CD4-positive, alpha-beta T cell (primary cell): ENCODE results near the gene GYG2. TPM values are rescaled to one million over a fixed set of nuclear protein-coding genes. Genes with fewer than 3 reads are reported as not detected.
"Not testable (repeated sequence)": the region's sequence is repeated elsewhere in the genome, so short reads cannot be mapped to it uniquely, and the experiment has no call there.

ENCODE experiments used
- ATAC-seq: fragments of 200-7000 bp; cut with Tn5 transposase; one replicate; pipeline ENCODE4 v1.10.0; 2022; ENCODE audit warnings: mild to moderate bottlenecking; ENCODE audit not compliant: poor library complexity
- CTCF ChIA-PET: fragments of 350-600 bp; sonication (Branson Sonifier 250); formaldehyde crosslinking; loops from one replicate; lab custom pipeline; 2021; ENCODE audit warnings: antibody characterized with exemption, inconsistent platforms; lab: Charles Lee
- POLR2A ChIA-PET: fragments of 350-600 bp; sonication (Branson Sonifier 250); formaldehyde crosslinking; loops from one replicate; lab custom pipeline; 2021; ENCODE audit warnings: antibody characterized with exemption, inconsistent platforms; lab: Charles Lee
- DNase-seq, 14 experiments: peaks; one replicate each; pipeline ENCODE4 v3.0.0-alpha.2; 2013 to 2020; ENCODE audit warnings: mixed read lengths in 2 of 14
- H3K27ac ChIP-seq, 2 donors: one replicate each; pipeline versions ENCODE4 v1.5.1 to v1.7.0; 2013; ENCODE audit warnings: low read length in 2 of 2, low read depth in 1 of 2, mild to moderate bottlenecking in 1 of 2
- H3K27me3 ChIP-seq, 2 experiments: 1 replicate in 1 of 2; 2 replicates in 1 of 2; pipeline versions ENCODE4 v1.6.1 to v1.7.0; 2013; ENCODE audit warnings: low read length in 2 of 2, control low read depth in 1 of 2, mild to moderate bottlenecking in 1 of 2, moderate library complexity in 1 of 2; ENCODE audit not compliant: insufficient read depth in 2 of 2, control insufficient read depth in 1 of 2
- H3K36me3 ChIP-seq: one replicate; pipeline ENCODE4 v1.6.1; 2013; ENCODE audit warnings: low read length, control low read depth; ENCODE audit not compliant: insufficient read depth
- H3K4me1 ChIP-seq: one replicate; pipeline ENCODE4 v1.6.1; 2013; ENCODE audit warnings: low read length, control low read depth; ENCODE audit not compliant: insufficient read depth
- H3K4me3 ChIP-seq: one replicate; pipeline ENCODE4 v1.5.1; 2013; ENCODE audit warnings: mild to moderate bottlenecking, low read length, moderate library complexity
- H3K9me3 ChIP-seq, 2 experiments: 1 replicate in 1 of 2; 2 replicates in 1 of 2; pipeline versions ENCODE4 v1.6.1 to v1.7.0; 2013; ENCODE audit warnings: low read length in 2 of 2, mild to moderate bottlenecking in 2 of 2, control low read depth in 1 of 2, moderate library complexity in 1 of 2; ENCODE audit not compliant: control insufficient read depth in 1 of 2, insufficient read depth in 1 of 2
- H3K27ac Mint-ChIP-seq: one replicate; pipeline ENCODE4 v1.8.0; 2020; ENCODE audit warnings: mixed read lengths
- H3K27me3 Mint-ChIP-seq: one replicate; pipeline ENCODE4 v1.8.0; 2021; ENCODE audit warnings: mixed read lengths
- H3K36me3 Mint-ChIP-seq: one replicate; pipeline ENCODE4 v1.8.0; 2021; ENCODE audit warnings: low read depth, mixed read lengths
- H3K4me1 Mint-ChIP-seq: one replicate; pipeline ENCODE4 v1.8.0; 2021; ENCODE audit warnings: low read depth, mixed read lengths
- H3K4me3 Mint-ChIP-seq: one replicate; pipeline ENCODE4 v1.8.0; 2020; ENCODE audit warnings: mild to moderate bottlenecking, mixed read lengths
- H3K9me3 Mint-ChIP-seq: one replicate; pipeline ENCODE4 v1.8.0; 2020; ENCODE audit warnings: mixed read lengths
- intact Hi-C, 2 experiments: fragments of 100-400 bp; cut with DNase I in 1 of 2; cut with micrococcal nuclease in 1 of 2; formaldehyde crosslinking; loops; one replicate each; pipeline versions ENCODE4 v1.15.1 to v1.9.0; 2023 to 2025; cut with DNase I, micrococcal nuclease
- total RNA-seq, 174 experiments: library from RNA in 2 of 174; stranded (reverse) in 2 of 174; gene quantifications; one replicate each; pipeline ENCODE4 v1.2.3 and lab custom pipeline; 2021 to 2026
- TF ChIP-seq, protein P1 (sequence below): fragments of 200-600 bp; IDR thresholded peaks from one replicate; pipeline ENCODE4 v1.8.0; 2022; ENCODE audit warnings: antibody characterized with exemption, mild to moderate bottlenecking

The GYG2 gene
- total RNA-seq, 2 experiments from 2014 or later, result not detected

DNA sequence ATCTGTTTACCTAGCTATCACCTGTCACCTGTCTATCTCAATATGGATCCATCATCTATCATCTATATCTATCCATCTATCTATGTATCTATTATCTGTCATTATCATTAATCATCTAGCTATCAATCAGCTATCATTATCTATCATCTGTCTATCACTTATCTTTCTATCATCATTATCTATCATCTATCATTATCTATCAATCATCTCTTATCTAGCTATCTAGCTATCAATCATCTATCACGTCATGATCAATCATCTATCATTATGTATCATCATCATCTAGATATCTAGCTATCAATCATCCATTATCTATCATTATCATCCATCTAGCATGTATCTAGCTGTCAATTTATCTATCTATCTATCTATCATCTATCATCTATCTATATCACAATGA is 92.5 kb downstream of the GYG2 start:
- no peak for DNase-seq
- no peak overlapping the region for H3K4me3 ChIP-seq
- intact Hi-C loops, result no loop called here
- TF ChIP-seq, protein P1, sequence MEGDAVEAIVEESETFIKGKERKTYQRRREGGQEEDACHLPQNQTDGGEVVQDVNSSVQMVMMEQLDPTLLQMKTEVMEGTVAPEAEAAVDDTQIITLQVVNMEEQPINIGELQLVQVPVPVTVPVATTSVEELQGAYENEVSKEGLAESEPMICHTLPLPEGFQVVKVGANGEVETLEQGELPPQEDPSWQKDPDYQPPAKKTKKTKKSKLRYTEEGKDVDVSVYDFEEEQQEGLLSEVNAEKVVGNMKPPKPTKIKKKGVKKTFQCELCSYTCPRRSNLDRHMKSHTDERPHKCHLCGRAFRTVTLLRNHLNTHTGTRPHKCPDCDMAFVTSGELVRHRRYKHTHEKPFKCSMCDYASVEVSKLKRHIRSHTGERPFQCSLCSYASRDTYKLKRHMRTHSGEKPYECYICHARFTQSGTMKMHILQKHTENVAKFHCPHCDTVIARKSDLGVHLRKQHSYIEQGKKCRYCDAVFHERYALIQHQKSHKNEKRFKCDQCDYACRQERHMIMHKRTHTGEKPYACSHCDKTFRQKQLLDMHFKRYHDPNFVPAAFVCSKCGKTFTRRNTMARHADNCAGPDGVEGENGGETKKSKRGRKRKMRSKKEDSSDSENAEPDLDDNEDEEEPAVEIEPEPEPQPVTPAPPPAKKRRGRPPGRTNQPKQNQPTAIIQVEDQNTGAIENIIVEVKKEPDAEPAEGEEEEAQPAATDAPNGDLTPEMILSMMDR, result no peak
- H3K4me1 ChIP-seq, result no peaks in the 10 kb centered on the region
- CTCF ChIA-PET, result no interaction called here
- peaks cover 0 to 7% of the 10 kb centered on the region in 2 experiments for H3K9me3 ChIP-seq
- no peaks in the 10 kb centered on the region for H3K36me3 ChIP-seq
- Mint-ChIP-seq H3K27ac (no peak overlapping the region), H3K27me3 (no peaks in the 10 kb centered on the region), H3K4me1 (no peaks in the 10 kb centered on the region), H3K9me3 (no peaks in the 10 kb centered on the region), H3K4me3 (no peak overlapping the region), H3K36me3 (no peaks in the 10 kb centered on the region)
- POLR2A ChIA-PET, result no interaction called here
- ATAC-seq, result no peak
- no peak overlapping the region for H3K27ac ChIP-seq
- H3K27me3 ChIP-seq, result no peaks in the 10 kb centered on the region

GRCh38 chrX:2921750-2922149 is 93.0 kb downstream of the GYG2 start:
- POLR2A ChIA-PET, result no interaction called here
- H3K27me3 Mint-ChIP-seq, result no peaks in the 10 kb centered on the region
- Histone ChIP-seq H3K9me3 (peaks cover 0 to 7% of the 10 kb centered on the region in 2 experiments), H3K36me3 (no peaks in the 10 kb centered on the region), H3K4me3 (no peak overlapping the region), H3K27ac (no peak overlapping the region), H3K4me1 (no peaks in the 10 kb centered on the region), H3K27me3 (no peaks in the 10 kb centered on the region)
- no peak overlapping the region for H3K27ac Mint-ChIP-seq
- H3K4me1 Mint-ChIP-seq, result no peaks in the 10 kb centered on the region
- no peaks in the 10 kb centered on the region for H3K36me3 Mint-ChIP-seq
- DNase-seq (no peak), ATAC-seq (no peak)
- TF ChIP-seq, protein P1, result no peak
- CTCF ChIA-PET, result no interaction called here
- H3K4me3 Mint-ChIP-seq, result no peak overlapping the region
- no peaks in the 10 kb centered on the region for H3K9me3 Mint-ChIP-seq
- intact Hi-C loops, result no loop called here

GRCh38 chrX:2924151-2924550 is 95.4 kb downstream of the GYG2 start:
- intact Hi-C loops, result no loop called here
- no peaks in the 10 kb centered on the region for H3K27me3 Mint-ChIP-seq
- no peaks in the 10 kb centered on the region for H3K9me3 Mint-ChIP-seq
- TF ChIP-seq, protein P1, result no peak
- DNase-seq (no peak), ATAC-seq (no peak)
- ChIA-PET CTCF (no interaction called here), POLR2A (no interaction called here)
- H3K27ac Mint-ChIP-seq, result no peak overlapping the region
- no peaks in the 10 kb centered on the region for H3K4me1 ChIP-seq
- H3K36me3 Mint-ChIP-seq, result no peaks in the 10 kb centered on the region
- H3K4me1 Mint-ChIP-seq, result no peaks in the 10 kb centered on the region
- H3K9me3 ChIP-seq, result peaks cover 0 to 5% of the 10 kb centered on the region in 2 experiments
- no peaks in the 10 kb centered on the region for H3K27me3 ChIP-seq
- no peaks in the 10 kb centered on the region for H3K36me3 ChIP-seq
- H3K4me3 ChIP-seq, result no peak overlapping the region
- H3K27ac ChIP-seq, result no peak overlapping the region
- no peak overlapping the region for H3K4me3 Mint-ChIP-seq

DNA sequence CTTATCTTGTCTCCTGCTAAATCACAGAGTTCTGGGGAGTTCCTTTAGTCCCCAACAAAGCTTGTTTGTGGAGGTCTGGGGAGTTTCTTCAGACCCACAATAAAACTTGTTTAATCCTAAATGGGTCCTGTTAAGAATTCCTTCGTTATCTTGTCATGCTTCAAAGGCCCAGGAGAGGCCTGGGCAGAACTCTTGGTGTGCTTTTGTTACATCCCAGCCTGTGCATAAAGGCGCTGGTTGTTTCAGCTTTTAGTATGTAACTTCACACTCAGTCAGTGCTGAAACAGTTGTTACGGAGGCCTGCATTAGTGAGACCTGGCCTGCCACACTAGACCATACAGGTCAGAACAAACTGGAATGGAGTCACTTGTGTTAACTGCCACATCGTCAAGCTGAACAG is 97.5 kb downstream of the GYG2 start:
- H3K9me3 Mint-ChIP-seq, DNase-seq, ATAC-seq, H3K27ac ChIP-seq, H3K4me1 Mint-ChIP-seq, H3K9me3 ChIP-seq, H3K4me1 ChIP-seq, H3K4me3 Mint-ChIP-seq, intact Hi-C loops, H3K36me3 Mint-ChIP-seq, H3K27me3 ChIP-seq, H3K4me3 ChIP-seq, POLR2A ChIA-PET, H3K27ac Mint-ChIP-seq, H3K27me3 Mint-ChIP-seq, H3K36me3 ChIP-seq, CTCF ChIA-PET: not testable (repeated sequence)
